Measurements from ENCODE around the gene WIPI1.
A peak's percentile ranks its signal among the peaks of the same experiment; 100 is the strongest.

WIPI1 gene

DNA sequence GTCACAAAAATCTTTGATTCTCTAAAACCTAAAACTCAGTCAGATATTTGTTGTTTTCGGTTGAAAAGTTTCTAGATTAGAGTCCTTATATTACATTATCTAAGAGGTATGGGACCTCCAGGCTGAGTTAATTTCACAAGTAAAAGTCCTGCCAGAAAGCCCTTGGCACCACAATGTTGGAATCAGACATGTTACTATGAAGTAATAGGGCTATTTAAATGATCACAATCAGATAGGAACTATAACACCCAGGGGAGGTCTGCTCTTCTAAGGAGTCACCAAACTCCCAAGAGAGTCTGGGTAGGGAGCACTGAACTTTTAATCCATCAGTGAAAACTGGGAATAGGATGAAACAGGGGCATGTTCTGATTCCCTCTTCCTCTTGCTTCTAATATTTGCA lies 54.2 kb downstream of the WIPI1 start:
- no peaks in the 10 kb centered on the region; the same call in 1 of the 2 replicates for H3K9me3 ChIP-seq (ENCODE audit: insufficient read depth, low read length)
- H3K4me1 ChIP-seq (ENCODE audit: insufficient read depth, insufficient read length) = peaks cover 3% of the 10 kb centered on the region
- H3K4me3 ChIP-seq (ENCODE audit: insufficient read length, low read depth) = no peak overlapping the region
- no peak for TF ChIP-seq ZNF274 (IDR thresholded peaks at IDR 0.05; ENCODE audit: low read depth, low read length)
- TF ChIP-seq SUZ12 (IDR thresholded peaks at IDR 0.05; ENCODE audit: extremely low read depth, insufficient read depth, insufficient read length) = no peak
- TF ChIP-seq YY1 (IDR thresholded peaks at IDR 0.05; ENCODE audit: insufficient read depth, insufficient read length) = no peak
- H3K9ac ChIP-seq (ENCODE audit: insufficient read length, low read depth) = no peak overlapping the region
- no peak for DNase-seq (ENCODE audit: low read depth, low spot score)
- H3K36me3 ChIP-seq (ENCODE audit: insufficient read depth, insufficient read length, low read length) = no peaks in the 10 kb centered on the region
- H3K27me3 ChIP-seq (ENCODE audit: insufficient read depth, insufficient read length) = no peaks in the 10 kb centered on the region

- no peak for TF ChIP-seq ZNF274 (IDR thresholded peaks at IDR 0.05; ENCODE audit: low read depth, low read length)
- no peak for TF ChIP-seq SUZ12 (IDR thresholded peaks at IDR 0.05; ENCODE audit: extremely low read depth, insufficient read depth, insufficient read length)
- TF ChIP-seq YY1 (IDR thresholded peaks at IDR 0.05; ENCODE audit: insufficient read depth, insufficient read length) = no peak
- no peaks in the 10 kb centered on the region for H3K36me3 ChIP-seq (ENCODE audit: insufficient read depth, insufficient read length, low read length)
- no peaks in the 10 kb centered on the region; the same call in 1 of the 2 replicates for H3K9me3 ChIP-seq (ENCODE audit: insufficient read depth, low read length)
- no peak overlapping the region for H3K9ac ChIP-seq (ENCODE audit: insufficient read length, low read depth)
- no peaks in the 10 kb centered on the region for H3K27me3 ChIP-seq (ENCODE audit: insufficient read depth, insufficient read length)
- peaks cover 3% of the 10 kb centered on the region for H3K4me1 ChIP-seq (ENCODE audit: insufficient read depth, insufficient read length)
- H3K4me3 ChIP-seq (ENCODE audit: insufficient read length, low read depth) = no peak overlapping the region
- DNase-seq (ENCODE audit: low read depth, low spot score) = no peak
Measured at GRCh38 chr17:68401288-68401687, 56.0 kb downstream of the WIPI1 start.

- TF ChIP-seq ZNF274 (IDR thresholded peaks at IDR 0.05; ENCODE audit: low read depth, low read length) (no peak), YY1 (IDR thresholded peaks at IDR 0.05; ENCODE audit: insufficient read depth, insufficient read length) (no peak), SUZ12 (IDR thresholded peaks at IDR 0.05; ENCODE audit: extremely low read depth, insufficient read depth, insufficient read length) (no peak)
- Histone ChIP-seq H3K4me1 (ENCODE audit: insufficient read depth, insufficient read length) (peaks cover 3% of the 10 kb centered on the region), H3K4me3 (ENCODE audit: insufficient read length, low read depth) (no peak overlapping the region), H3K36me3 (ENCODE audit: insufficient read depth, insufficient read length, low read length) (no peaks in the 10 kb centered on the region), H3K27me3 (ENCODE audit: insufficient read depth, insufficient read length) (no peaks in the 10 kb centered on the region), H3K9ac (ENCODE audit: insufficient read length, low read depth) (no peak overlapping the region), H3K9me3 (ENCODE audit: insufficient read depth, low read length) (no peaks in the 10 kb centered on the region; the same call in 1 of the 2 replicates)
- DNase-seq (ENCODE audit: low read depth, low spot score) = no peak
Measured at GRCh38 chr17:68400404-68400735, 56.9 kb downstream of the WIPI1 start.

DNA sequence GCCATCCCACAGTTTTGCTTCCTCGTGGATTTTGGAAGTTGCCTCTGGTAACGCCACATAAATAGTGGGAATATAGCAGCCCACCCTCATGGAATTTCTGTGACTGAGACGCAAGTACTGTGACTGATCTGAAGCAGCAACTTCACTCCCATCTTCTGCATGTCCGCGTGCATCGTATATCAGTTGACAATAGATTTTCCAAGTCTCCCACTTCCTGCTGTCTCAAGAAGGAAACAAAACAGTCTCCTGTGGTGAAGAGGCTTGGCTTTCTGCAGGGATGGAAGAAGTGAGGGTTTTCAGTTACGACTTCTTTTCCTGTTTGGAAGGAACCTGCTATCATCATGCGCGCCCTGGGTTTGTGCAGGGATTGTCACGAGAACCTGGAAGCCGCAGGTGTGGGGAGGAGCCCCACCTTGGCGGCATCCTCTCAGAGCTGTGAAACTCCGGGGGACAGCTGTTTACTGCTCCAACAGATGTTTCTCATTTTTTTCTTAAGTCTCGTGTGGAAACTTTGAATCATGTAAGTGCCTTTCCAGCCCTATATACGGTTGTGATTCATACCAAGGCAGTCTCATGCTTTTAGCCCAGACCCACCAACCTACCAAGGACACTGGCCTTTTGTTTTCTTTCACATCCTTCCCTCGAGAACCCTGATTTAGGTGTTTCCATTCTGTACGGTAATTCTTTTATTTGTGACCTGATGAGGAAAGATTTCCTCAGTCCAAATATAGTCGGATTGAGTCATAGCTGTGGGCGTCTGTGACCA lies 57.5 kb downstream of the WIPI1 start:
- Histone ChIP-seq H3K4me3 (ENCODE audit: insufficient read length, low read depth) (no peak overlapping the region), H3K9me3 (ENCODE audit: insufficient read depth, low read length) (peaks cover 5% of the 10 kb centered on the region), H3K27me3 (ENCODE audit: insufficient read depth, insufficient read length) (no peaks in the 10 kb centered on the region), H3K4me1 (ENCODE audit: insufficient read depth, insufficient read length) (peaks cover 3% of the 10 kb centered on the region), H3K9ac (ENCODE audit: insufficient read length, low read depth) (no peak overlapping the region), H3K36me3 (ENCODE audit: insufficient read depth, insufficient read length, low read length) (no peaks in the 10 kb centered on the region)
- no peak for DNase-seq (ENCODE audit: low read depth, low spot score)
- TF ChIP-seq ZNF274 (IDR thresholded peaks at IDR 0.05; ENCODE audit: low read depth, low read length) (no peak), YY1 (IDR thresholded peaks at IDR 0.05; ENCODE audit: insufficient read depth, insufficient read length) (no peak), SUZ12 (IDR thresholded peaks at IDR 0.05; ENCODE audit: extremely low read depth, insufficient read depth, insufficient read length) (no peak)

- no peak overlapping the region for H3K9ac ChIP-seq (ENCODE audit: insufficient read length, low read depth)
- H3K4me1 ChIP-seq (ENCODE audit: insufficient read depth, insufficient read length) = peaks cover 3% of the 10 kb centered on the region
- H3K27me3 ChIP-seq (ENCODE audit: insufficient read depth, insufficient read length) = no peaks in the 10 kb centered on the region
- no peaks in the 10 kb centered on the region for H3K36me3 ChIP-seq (ENCODE audit: insufficient read depth, insufficient read length, low read length)
- peaks cover 8% of the 10 kb centered on the region; the same call in 1 of the 2 replicates for H3K9me3 ChIP-seq (ENCODE audit: insufficient read depth, low read length)
- H3K4me3 ChIP-seq (ENCODE audit: insufficient read length, low read depth) = no peak overlapping the region
- DNase-seq (ENCODE audit: low read depth, low spot score) = peak; percentile 47
- TF ChIP-seq SUZ12 (IDR thresholded peaks at IDR 0.05; ENCODE audit: extremely low read depth, insufficient read depth, insufficient read length) (no peak), ZNF274 (IDR thresholded peaks at IDR 0.05; ENCODE audit: low read depth, low read length) (no peak), YY1 (IDR thresholded peaks at IDR 0.05; ENCODE audit: insufficient read depth, insufficient read length) (no peak)
Measured at GRCh38 chr17:68398691-68399637, 58.3 kb downstream of the WIPI1 start.

GRCh38 chr17:68397108-68397536 lies 60.2 kb downstream of the WIPI1 start:
- Histone ChIP-seq H3K27me3 (ENCODE audit: insufficient read depth, insufficient read length) (no peaks in the 10 kb centered on the region), H3K36me3 (ENCODE audit: insufficient read depth, insufficient read length, low read length) (no peaks in the 10 kb centered on the region), H3K9ac (ENCODE audit: insufficient read length, low read depth) (no peak overlapping the region), H3K4me3 (ENCODE audit: insufficient read length, low read depth) (no peak overlapping the region), H3K9me3 (ENCODE audit: insufficient read depth, low read length) (peaks cover 8% of the 10 kb centered on the region; the same call in 1 of the 2 replicates), H3K4me1 (ENCODE audit: insufficient read depth, insufficient read length) (peaks cover 3% of the 10 kb centered on the region)
- DNase-seq (ENCODE audit: low read depth, low spot score) = no peak
- TF ChIP-seq YY1 (IDR thresholded peaks at IDR 0.05; ENCODE audit: insufficient read depth, insufficient read length) (no peak), ZNF274 (IDR thresholded peaks at IDR 0.05; ENCODE audit: low read depth, low read length) (no peak), SUZ12 (IDR thresholded peaks at IDR 0.05; ENCODE audit: extremely low read depth, insufficient read depth, insufficient read length) (no peak)
